NCI-H2196 (cell line): ENCODE results near the gene EFEMP1.

ENCODE experiments used
- DNase-seq: peaks from one replicate; lab custom pipeline; 2025; ENCODE audit not compliant: unreplicated experiment; lab: John Stamatoyannopoulos, UW

The EFEMP1 gene

DNA sequence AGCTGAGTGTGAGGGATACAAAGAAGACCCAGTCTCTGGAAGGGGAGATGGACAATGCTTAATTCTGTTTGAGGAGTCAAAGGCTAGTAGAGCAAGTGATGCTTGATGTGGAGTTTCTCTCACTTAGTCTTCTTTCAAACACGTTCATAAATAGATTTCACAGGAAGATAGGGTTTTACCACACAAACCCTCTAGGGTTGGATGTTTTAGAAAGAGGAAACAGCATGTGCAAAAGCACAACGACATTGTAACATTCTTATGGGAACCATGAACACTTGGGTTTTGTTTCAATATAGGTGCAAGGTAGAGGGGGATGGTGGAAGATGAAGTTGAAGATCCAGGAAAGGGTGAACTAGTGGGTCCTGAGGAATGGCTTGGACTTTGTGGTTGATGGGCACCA, 10.8 kb upstream of the EFEMP1 start:
- DNase-seq, result no peak

DNA sequence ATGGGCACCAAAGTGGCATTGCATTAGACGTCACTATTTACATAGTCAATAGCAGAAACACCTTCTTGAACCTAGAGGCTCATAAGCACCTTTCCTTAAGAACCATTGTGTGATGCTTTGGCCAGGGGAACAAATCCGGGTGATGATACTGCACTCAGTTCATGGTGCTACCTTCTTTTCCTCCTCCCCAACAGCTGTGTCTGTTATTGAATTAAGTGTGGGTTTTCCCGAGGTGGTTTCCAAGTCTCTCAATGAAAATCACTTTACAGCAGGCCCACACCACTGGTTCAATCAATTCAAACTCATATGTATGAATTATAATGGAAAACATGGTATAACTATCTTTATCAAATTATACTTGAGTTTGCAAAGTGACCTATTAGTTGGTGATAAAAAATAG, 9.3 kb upstream of the EFEMP1 start:
- DNase-seq, result no peak

DNA sequence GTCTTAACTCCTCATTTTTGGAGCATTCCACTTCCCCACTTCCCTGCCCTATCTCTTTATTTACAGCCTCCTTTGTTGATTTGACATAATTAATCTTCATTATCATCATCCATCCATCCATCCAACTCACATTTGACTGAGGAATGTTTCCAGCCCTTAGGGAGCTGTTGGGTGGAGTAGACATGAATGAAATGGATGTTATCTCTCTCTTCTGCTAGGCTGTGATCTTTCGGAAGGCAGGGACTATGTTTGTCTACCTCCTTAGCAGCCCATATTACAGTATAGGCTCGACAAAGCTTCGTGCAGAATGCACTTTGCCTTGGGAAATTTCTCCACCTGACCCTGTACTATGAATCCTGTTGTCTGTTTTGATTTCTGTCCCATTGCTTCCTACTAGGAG, 7.7 kb upstream of the EFEMP1 start:
- no peak for DNase-seq

DNA sequence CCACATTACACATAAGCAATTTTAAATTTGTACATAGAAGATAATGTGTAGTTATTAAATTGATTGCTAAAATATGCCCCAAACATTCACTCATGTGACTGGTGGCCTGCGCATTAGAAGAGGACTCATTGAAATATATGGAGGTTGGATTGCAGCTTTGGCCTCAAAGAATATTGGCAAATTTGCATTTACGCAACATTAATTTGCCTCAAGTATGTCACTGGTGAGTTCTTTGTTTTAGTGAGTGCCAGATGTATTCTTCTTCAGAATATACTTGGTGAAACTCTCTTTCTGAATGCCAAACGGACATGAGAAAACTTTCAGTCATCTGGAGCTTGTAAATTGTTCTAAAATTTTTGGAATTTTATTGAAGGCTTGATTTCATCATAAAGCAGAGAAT, 5.9 kb upstream of the EFEMP1 start:
- no peak for DNase-seq

DNA sequence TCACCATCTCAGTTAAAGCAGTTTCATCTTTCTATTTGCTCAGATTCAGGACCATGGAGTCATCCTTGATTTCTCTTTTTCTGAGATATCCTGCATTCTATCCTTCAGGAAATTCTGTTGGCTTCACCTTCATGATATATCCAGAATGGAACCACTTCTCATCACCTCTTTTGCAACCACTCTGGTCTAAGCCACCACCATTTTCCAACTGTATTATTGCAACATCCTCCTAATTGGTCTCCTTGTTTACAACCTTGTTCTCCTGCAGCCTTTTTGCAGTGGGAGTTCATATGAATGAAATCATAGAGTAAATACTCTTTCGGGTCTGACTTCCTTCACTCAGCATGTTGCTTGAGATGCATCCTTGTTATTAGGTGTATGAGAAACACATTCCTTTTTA, 3.4 kb upstream of the EFEMP1 start:
- DNase-seq, result no peak

DNA sequence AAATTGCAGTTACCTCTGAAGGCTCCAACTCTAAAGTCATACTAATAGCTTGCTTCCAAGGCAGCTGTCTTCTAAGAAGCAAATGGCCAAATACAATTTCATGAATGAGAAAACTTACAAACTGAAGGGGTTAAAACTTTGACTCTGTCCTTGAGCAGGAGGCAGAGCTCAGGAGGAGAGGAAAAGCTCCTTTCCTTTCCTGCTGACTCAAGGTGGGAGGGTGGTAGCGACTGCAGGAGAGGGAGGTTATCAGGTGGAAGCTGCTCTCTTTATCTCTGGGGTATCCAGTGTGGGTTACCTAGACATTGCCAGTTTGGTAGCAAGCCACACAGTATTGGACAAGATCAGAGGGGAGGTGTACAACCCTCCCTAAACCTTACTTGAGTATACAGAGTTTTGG, 2.7 kb upstream of the EFEMP1 start:
- DNase-seq, result no peak

DNA sequence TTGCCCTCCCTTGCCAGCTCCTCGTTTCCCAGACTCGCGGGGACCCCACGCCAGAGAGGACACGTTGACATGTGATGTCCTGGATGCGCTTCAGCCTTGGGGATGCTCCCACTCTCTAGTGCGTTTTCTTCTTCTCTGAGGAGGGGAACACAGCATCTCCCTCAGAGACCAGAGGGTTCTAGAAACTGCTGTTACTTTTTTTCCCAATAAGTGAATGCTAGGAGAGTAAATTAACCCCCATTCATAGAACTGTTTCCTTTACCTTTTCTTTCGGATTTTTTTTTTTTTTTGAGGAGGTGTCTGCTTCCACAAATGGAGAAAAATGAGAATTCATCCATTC, 370 bp upstream of the EFEMP1 start:
- DNase-seq, result no peak

DNA sequence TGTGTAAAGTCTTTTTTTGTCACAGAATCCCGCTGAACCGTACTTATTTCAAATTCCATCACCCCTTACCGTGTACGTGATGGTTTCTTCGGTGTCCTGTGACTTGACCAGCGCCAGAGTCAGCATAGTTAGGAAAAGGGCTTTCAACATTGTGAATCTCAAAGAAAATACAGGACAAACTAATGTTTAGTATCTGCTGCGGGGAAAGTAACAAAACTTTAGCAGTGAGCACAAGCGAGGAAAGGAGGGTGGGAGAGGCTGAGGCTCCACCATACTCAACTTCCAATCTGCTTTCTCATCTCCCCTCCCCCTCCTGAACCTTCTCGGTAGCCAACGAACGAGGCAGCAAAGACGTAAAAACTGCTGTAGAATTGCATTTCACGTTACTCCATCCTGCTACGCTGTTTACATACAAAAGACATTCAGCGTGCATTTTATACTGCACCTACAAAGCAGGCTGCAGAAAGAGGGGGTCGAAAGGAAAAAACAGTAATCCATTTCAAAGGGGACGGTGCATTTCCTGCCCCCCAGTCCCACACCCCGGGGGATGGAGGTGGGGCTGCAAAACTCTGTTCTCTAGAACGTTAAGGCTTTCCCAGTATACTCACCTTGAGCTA, 1.2 kb downstream of the EFEMP1 start:
- no peak for DNase-seq

DNA sequence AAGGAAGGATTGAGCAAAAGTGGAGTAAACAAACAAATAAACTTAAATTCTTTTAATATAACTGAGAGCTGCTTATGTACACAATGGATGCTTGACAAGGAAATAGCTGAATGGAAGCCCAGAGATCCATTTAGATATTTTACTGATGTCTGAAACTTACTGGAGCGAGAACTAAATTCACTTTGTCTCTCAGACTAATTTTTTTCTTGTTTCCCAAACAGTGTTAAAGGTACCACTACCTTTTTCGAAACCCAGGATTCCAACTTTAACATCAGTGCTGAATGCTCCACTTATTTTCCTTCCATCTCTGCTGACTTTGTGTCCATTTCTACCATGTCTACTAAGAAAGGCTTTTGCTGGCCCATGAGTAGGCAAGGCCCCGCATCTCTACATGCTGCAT, 4.0 kb downstream of the EFEMP1 start:
- DNase-seq, result no peak

DNA sequence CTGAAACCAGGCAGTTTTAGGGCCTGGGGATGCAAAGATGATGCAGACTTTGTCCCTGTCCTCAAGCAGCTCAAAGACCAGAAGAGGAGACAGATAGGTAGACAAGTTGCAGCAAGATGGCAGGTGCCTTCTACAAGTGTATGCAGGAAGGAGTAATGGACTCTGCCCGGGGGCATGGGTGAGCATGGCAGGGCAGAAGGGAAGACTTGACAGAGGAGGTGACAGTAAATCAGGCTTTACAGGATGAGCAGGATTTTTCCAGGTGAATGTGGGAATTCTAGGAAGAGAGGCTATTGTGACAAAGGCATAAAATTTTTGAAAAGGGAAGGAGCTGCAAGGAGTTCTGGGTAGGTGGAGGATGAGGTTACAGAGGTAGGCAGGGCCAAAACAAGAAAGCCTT, 4.7 kb downstream of the EFEMP1 start:
- no peak for DNase-seq

DNA sequence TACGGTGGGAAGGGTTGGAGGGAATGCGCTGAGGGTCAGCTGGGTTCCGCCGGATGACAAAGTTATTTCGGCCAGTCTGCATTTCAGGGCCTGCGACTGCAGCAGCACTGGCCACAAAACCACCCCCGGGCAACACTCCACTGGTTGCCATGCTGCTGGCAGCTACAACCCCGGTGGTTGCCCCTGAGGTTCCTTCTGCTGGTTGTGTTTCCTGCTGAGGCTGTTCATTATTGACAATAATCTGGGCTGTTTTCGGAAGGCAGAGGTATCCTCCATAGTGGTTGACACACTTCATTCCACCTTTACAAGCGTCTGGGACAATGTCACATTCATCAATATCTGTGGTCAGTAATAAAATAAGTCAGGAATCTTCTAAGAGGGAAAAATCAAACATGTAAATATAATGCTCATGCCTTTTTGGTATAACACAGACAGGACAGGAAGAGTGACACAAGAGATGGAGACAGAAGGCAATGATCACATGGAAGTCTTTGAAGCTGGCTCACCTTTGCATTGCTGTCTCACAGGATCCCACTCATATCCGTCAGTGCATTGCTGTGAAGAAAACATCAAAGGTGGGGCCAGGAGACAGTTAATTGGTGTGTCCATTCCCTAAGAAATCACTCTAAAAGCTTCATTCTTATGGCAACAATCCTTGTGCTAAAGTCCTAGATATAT, 5.7 kb downstream of the EFEMP1 start:
- DNase-seq, result no peak

DNA sequence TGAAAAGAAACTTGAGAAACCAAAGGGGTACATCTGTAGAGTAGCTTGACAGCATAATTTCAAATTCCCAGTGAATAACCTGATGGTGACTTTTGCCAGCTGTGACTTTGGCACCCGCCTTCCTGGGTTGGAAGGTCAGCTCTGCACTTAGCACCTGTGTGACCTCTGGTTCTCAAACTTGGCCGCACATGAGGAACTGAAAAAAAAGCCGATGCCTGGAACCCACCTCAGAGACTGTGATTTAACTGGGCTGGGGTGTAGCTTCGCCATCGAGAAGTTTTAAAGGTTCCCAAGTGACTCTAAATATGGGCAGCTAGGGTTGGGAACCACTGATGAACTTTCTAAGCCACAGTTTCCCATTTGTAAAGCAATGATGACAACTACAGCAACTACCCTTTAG, 6.5 kb downstream of the EFEMP1 start:
- DNase-seq, result no peak

DNA sequence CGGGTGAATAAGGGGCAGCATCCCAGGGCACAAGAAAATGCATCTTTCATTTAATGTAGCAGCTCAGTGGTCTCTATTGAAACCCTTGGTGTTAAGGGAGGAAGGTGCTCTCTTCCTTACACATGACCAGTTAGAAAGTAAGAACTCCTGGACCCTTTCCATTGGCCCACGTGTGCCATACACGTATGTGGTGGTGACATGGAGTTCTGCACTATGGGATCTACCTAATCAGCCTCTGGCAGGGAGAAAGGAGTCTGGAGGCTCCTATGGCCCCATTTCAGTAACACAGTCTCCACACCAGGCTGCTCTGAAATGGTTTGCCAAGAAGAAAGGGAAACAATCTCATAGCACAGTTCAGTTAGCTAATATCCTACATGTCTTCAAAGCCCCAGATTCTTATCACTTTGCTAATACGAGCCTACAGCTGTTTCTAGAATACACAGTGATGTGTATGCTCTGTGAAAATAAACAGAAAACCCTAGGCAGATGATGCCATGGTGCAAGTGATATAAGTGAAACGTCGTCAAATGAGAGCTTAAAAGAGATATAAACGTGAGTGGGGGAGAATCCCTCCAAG, 7.0 kb downstream of the EFEMP1 start:
- no peak for DNase-seq

DNA sequence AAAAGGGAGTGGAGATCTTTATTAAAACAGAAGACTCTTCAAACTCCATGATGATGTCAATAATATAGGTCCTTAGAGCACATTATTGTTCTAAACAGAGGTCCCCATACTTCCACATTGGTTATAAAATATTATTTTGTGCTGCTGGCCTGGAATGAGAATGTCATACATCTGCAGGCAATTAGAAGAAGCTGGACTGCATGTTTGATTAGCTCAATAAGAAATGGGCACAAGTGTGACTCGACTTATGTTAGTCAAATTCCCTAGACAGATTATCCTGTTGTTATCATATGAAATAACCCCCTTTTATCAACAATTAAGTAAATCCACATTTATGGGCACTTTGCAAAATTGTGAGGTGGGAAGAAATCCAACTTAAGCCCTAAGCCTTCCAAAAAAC, 8.8 kb downstream of the EFEMP1 start:
- DNase-seq, result no peak

DNA sequence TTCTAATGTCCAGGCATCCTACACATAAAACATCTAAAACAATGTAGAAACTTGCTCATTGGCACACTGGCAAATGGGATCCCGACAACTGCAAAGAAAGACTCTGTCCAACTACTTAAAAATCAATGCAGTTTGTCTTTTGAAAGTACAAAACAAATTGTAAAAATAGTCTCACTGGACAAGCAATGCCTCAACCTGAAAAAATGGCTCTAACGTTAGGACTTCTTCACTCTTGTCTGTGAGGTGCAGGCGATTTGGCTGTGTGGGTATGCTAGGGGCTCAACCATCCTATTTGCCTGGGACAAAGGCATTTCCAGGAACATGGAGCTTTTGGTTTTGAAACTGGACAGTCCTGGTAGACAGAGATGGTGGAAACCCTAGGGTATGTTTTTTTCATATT, 10.7 kb downstream of the EFEMP1 start:
- no peak for DNase-seq

DNA sequence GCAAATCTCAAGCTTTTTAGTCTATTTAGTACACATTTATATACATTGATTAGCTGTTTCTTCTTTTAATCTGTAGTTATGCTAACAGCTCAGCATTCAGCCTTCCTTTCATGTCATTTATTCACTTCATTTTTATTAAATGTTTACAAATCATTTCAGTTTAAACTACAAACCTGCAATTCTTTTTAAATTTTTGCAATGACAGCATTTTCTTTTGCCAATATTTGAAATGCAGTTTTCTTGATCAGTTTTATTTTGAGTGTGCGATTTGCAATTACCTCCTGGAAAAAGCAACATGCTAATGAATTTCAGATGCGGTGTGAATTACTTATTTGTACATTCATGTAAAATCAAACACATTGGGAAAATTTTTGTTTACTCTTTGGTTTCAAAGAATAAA, 13.5 kb downstream of the EFEMP1 start:
- no peak for DNase-seq

DNA sequence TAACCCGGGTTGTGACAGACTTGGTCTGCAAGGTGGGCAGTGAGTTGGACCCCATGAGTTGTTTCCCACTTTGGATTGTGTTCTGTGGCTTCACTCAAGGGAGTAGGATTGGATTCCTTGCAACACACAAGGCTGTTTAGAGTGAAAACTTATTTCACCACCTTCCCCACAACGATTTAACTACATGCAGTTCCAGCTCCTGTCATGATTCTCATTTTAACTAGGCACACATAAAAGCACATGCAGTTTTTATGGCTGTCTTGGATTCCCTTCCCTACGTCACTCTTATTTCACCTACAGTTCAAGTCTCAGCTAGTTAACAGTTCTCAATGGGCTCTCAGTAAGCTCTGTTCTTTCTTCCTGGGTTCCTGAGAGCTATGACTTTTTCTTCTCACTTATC, 15.9 kb downstream of the EFEMP1 start:
- no peak for DNase-seq

DNA sequence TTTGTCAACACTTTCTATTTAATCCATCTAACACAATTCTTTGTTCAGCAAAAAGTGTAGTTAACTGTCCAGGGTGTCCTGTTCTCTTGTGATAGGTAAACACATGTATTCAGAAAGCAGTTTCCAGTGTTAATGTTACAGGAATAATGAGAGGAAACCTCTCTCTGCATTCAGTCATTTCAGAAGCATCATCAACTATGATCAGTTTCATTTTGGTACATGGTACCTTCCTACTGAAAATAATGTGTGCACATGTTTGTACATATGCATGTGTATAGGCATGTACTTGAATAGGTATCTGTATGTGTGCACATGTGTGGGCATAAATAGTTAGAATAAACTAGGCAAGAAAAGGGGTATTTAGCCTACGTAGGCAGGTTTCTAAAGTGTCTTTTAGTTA, 16.6 kb downstream of the EFEMP1 start:
- no peak for DNase-seq

DNA sequence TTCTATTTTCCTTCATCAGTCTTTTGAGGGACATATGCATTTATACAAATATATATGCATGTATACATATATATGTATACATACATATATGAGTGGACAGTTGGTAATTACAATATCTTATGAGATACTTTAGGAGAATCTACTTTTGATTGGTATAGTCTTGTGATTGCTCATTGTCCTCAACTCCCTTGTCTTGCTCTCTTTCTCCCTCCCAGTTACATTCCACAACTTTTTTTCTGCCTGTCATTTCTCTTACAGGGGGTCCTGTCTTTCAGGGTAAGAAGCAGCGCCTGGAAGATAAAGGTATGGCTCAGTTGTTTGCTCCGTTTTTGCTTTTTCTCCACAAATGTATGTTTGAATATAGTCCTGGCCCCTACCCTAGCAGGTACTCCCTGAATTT, 19.9 kb downstream of the EFEMP1 start:
- no peak for DNase-seq

DNA sequence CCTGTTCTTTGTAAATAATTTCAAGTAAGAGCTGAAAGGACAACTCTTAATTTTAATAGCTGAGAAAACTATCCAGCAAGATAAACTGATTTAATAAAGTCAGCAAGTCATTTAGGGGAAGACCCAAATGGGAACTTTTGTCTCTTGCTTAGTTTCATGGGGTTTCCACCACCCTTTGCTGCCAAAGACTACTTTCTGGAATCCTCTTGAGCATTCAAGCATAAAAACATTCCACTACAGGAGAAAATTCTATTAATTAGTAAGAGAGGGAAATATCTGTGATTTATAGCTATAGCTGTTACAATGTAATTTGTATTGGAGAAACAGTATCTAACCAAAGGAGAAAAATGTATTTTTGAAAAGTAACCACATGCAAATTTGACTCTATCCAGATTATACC, 20.6 kb downstream of the EFEMP1 start:
- no peak for DNase-seq

DNA sequence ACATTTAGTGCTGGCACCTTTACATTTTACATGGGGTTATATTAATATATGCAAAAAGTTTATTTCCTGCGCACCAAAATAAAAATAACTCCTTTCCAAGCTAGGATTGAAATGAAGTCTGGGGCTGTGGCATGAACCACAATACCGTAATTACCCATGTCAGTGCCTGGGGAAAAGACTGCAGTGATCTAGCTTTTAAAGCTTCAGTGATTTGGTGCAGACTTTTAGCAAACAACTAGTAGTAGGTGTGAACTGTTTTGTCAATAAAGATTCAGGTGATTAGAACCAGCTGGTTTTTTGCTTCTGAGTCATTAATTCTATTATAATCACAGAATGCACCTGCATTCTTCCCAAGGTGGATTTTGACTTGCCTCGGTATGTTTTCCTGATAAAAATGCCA, 21.2 kb downstream of the EFEMP1 start:
- DNase-seq, result no peak

DNA sequence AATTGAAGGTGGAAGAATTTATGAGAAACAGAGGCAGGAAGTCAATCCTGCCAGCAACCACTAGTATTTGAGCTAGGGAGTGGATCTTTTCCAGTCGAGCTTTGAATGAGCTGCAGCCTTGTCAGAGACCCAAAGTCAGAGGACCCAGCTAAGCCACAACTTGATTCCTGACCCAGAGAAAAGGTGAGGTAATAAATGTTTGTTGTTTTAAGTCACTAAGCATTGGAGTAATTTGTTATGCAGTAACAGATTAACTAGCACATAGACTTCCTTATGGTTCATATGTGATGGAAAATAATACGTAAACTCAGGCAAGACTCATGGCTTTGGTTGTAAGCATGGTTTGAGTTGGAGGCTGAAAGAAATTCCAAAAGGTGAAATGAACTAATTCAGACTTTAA, 21.6 kb downstream of the EFEMP1 start:
- no peak for DNase-seq

DNA sequence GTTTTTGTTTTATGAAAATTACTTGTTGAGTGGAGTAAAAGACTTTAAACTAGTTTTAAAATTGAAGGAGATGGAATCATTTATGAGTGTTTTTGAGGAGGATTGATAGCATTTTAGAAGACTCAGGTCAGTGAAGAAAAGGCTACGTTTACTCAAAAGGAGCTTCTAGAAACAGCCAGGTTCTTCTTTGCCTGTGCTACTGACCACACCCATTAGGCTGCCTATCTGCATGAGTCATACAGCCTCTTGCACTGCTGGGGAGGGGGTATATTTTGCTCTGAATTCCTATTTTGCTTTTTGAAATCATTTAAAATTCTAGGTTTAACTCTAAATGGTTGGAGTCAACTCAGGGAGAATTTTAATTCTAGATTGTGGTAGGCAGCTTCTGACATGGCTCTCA, 22.3 kb downstream of the EFEMP1 start:
- DNase-seq, result no peak
